C4-2B (cell line): ENCODE measurements around the gene CS.

Experiments
- CTCF ChIP-seq: fragments of 450-650 bp; conservative IDR thresholded peaks from 2 replicates; pipeline ENCODE4 v1.5.1; 2017; ENCODE audit warnings: mild to moderate bottlenecking
- ZFX ChIP-seq: fragments of 450-650 bp; IDR thresholded peaks from 2 replicates; pipeline ENCODE4 v1.6.1; 2017

GRCh38 chr12:56334490-56334793, 34.3 kb upstream of the CS start:
- TF ChIP-seq CTCF (no peak; the same call in 1 of the 2 replicates), ZFX (no peak)
